ENCODE results near the gene SH3GL1.

The SH3GL1 gene

GRCh38 chr19:4376028-4376670 is 24.2 kb downstream of the SH3GL1 start:
- no peak for DNase-seq

GRCh38 chr19:4375164-4376027 is 25.0 kb downstream of the SH3GL1 start:
- peak; percentile 47 for DNase-seq

- no peak for DNase-seq
These were observed 25.7 kb downstream of the SH3GL1 start for GRCh38 chr19:4374498-4375163.

- no peak for DNase-seq
These were observed 26.5 kb downstream of the SH3GL1 start for GRCh38 chr19:4373601-4374497.

- DNase-seq, result no peak
These were observed 27.4 kb downstream of the SH3GL1 start for GRCh38 chr19:4373013-4373367.

- no peak for DNase-seq
These were observed 28.0 kb downstream of the SH3GL1 start for GRCh38 chr19:4372165-4373012.

GRCh38 chr19:4371247-4372164 is 28.8 kb downstream of the SH3GL1 start:
- DNase-seq, result peak; percentile 68

- no peak for DNase-seq
These were observed 29.8 kb downstream of the SH3GL1 start for GRCh38 chr19:4370418-4371041.

- peak; percentile 64 for DNase-seq
These were observed 30.5 kb downstream of the SH3GL1 start for GRCh38 chr19:4369888-4370260.

- peak; percentile 67 for DNase-seq
These were observed 31.0 kb downstream of the SH3GL1 start for GRCh38 chr19:4369109-4369887.

GRCh38 chr19:4368128-4368820 is 32.1 kb downstream of the SH3GL1 start:
- no peak for DNase-seq

- no peak for DNase-seq
These were observed 32.6 kb downstream of the SH3GL1 start for GRCh38 chr19:4367781-4368127.

GRCh38 chr19:4367336-4367723 is 33.0 kb downstream of the SH3GL1 start:
- no peak for DNase-seq

GRCh38 chr19:4366666-4367335 is 33.5 kb downstream of the SH3GL1 start:
- DNase-seq, result no peak

- no peak for DNase-seq
These were observed 34.3 kb downstream of the SH3GL1 start for GRCh38 chr19:4365791-4366665.

- DNase-seq, result no peak
These were observed 35.0 kb downstream of the SH3GL1 start for GRCh38 chr19:4365341-4365740.
